ENCODE results near the gene PLXNA4. TPM values are rescaled to one million over a fixed set of nuclear protein-coding genes. Genes with fewer than 3 reads are reported as not detected.

Gene PLXNA4
- total RNA-seq, 3 donors from 2014 or later: 0.08 to 0.38 (median 0.08) TPM

GRCh38 chr7:132080967-132081668, 495.2 kb downstream of the PLXNA4 start:
- DNase-seq: no peak
- ATAC-seq: no peak
- no peaks in the 10 kb centered on the region for H3K36me3 Mint-ChIP-seq (ENCODE audit: insufficient read depth)
- no peak overlapping the region for H3K4me3 Mint-ChIP-seq
- H3K27me3 Mint-ChIP-seq (ENCODE audit: low read depth): peaks cover 19% of the 10 kb centered on the region
- no peaks in the 10 kb centered on the region for H3K9me3 Mint-ChIP-seq
- no peaks in the 10 kb centered on the region for H3K4me1 Mint-ChIP-seq (ENCODE audit: low read depth)

- Mint-ChIP-seq H3K9me3 (no peaks in the 10 kb centered on the region), H3K27me3 (ENCODE audit: low read depth) (peaks cover 24% of the 10 kb centered on the region), H3K4me1 (ENCODE audit: low read depth) (no peaks in the 10 kb centered on the region), H3K36me3 (ENCODE audit: insufficient read depth) (no peaks in the 10 kb centered on the region), H3K4me3 (no peak overlapping the region)
- DNase-seq (no peak), ATAC-seq (no peak)
Measured at GRCh38 chr7:132080467-132080866, 495.8 kb downstream of the PLXNA4 start.

- DNase-seq (no peak), ATAC-seq (no peak)
- Mint-ChIP-seq H3K4me3 (no peak overlapping the region), H3K27me3 (ENCODE audit: low read depth) (peaks cover 24% of the 10 kb centered on the region), H3K9me3 (no peaks in the 10 kb centered on the region), H3K4me1 (ENCODE audit: low read depth) (no peaks in the 10 kb centered on the region), H3K36me3 (ENCODE audit: insufficient read depth) (no peaks in the 10 kb centered on the region)
Measured at GRCh38 chr7:132078891-132079735, 497.2 kb downstream of the PLXNA4 start.

- no peak for DNase-seq
- Mint-ChIP-seq H3K4me1 (ENCODE audit: low read depth) (no peaks in the 10 kb centered on the region), H3K27me3 (ENCODE audit: low read depth) (peaks cover 18% of the 10 kb centered on the region), H3K4me3 (no peak overlapping the region), H3K9me3 (no peaks in the 10 kb centered on the region), H3K36me3 (ENCODE audit: insufficient read depth) (no peaks in the 10 kb centered on the region)
- ATAC-seq: no peak
Measured at GRCh38 chr7:132077971-132078685, 498.1 kb downstream of the PLXNA4 start.

GRCh38 chr7:132076301-132077035, 499.8 kb downstream of the PLXNA4 start:
- no peaks in the 10 kb centered on the region for H3K36me3 Mint-ChIP-seq (ENCODE audit: insufficient read depth)
- no peak for DNase-seq
- no peak overlapping the region for H3K4me3 Mint-ChIP-seq
- H3K27me3 Mint-ChIP-seq (ENCODE audit: low read depth): peaks cover 18% of the 10 kb centered on the region
- no peaks in the 10 kb centered on the region for H3K4me1 Mint-ChIP-seq (ENCODE audit: low read depth)
- H3K9me3 Mint-ChIP-seq: no peaks in the 10 kb centered on the region
- ATAC-seq: no peak

- Mint-ChIP-seq H3K36me3 (ENCODE audit: insufficient read depth) (no peaks in the 10 kb centered on the region), H3K27me3 (ENCODE audit: low read depth) (peaks cover 18% of the 10 kb centered on the region), H3K4me1 (ENCODE audit: low read depth) (no peaks in the 10 kb centered on the region), H3K4me3 (no peak overlapping the region), H3K9me3 (no peaks in the 10 kb centered on the region)
- DNase-seq: no peak
- ATAC-seq: no peak
Measured at GRCh38 chr7:132075515-132075914, 500.8 kb downstream of the PLXNA4 start.

GRCh38 chr7:132073920-132074589, 502.2 kb downstream of the PLXNA4 start:
- Mint-ChIP-seq H3K9me3 (no peaks in the 10 kb centered on the region), H3K36me3 (ENCODE audit: insufficient read depth) (no peaks in the 10 kb centered on the region), H3K27me3 (ENCODE audit: low read depth) (peaks cover 18% of the 10 kb centered on the region), H3K4me1 (ENCODE audit: low read depth) (no peaks in the 10 kb centered on the region), H3K4me3 (no peak overlapping the region)
- DNase-seq (no peak), ATAC-seq (no peak)
